ENCODE results near the gene ATP8A2. TPM values are rescaled to one million over a fixed set of nuclear protein-coding genes. Genes with fewer than 3 reads are reported as not detected.

Gene ATP8A2
- total RNA-seq, 6 experiments from 2014 or later: not detected

DNA sequence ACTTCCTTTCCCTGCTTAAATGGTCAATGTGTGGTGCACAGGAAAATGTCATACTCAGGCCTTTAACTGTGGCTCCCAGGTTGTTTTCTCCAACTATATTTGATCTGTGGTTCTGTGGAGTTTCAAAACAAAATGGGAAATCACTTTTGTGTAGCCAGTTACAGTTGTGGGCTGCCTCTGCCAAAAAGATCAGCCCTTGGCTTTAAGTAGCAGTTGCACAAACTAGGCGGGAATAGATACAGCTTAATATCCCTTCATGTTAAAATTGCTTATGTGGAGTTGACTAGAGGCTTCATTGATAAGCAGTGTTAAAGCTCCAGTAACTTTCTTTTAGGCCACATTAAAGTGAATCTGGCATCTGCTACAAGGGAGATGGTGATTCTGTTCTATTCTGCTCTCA lies 395.2 kb downstream of the ATP8A2 start:
- H3K36me3 ChIP-seq: no peaks in the 10 kb centered on the region
- no peaks in the 10 kb centered on the region for H3K27me3 ChIP-seq
- intact Hi-C loops (cut with DNase I): no loop called here
- WGBS (ENCODE audit: insufficient coverage, low coverage, low lambda C conversion rate, missing lambda C conversion rate): 88% methylated on average over 1 of the region's 1 CpG
- TF ChIP-seq POLR2A (IDR thresholded peaks at IDR 0.05): no peak
- TF ChIP-seq, protein P1, sequence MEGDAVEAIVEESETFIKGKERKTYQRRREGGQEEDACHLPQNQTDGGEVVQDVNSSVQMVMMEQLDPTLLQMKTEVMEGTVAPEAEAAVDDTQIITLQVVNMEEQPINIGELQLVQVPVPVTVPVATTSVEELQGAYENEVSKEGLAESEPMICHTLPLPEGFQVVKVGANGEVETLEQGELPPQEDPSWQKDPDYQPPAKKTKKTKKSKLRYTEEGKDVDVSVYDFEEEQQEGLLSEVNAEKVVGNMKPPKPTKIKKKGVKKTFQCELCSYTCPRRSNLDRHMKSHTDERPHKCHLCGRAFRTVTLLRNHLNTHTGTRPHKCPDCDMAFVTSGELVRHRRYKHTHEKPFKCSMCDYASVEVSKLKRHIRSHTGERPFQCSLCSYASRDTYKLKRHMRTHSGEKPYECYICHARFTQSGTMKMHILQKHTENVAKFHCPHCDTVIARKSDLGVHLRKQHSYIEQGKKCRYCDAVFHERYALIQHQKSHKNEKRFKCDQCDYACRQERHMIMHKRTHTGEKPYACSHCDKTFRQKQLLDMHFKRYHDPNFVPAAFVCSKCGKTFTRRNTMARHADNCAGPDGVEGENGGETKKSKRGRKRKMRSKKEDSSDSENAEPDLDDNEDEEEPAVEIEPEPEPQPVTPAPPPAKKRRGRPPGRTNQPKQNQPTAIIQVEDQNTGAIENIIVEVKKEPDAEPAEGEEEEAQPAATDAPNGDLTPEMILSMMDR (IDR thresholded peaks at IDR 0.05): no peak
- no peaks in the 10 kb centered on the region for H3K4me1 ChIP-seq
- H3K4me3 ChIP-seq: no peak overlapping the region
- no peaks in the 10 kb centered on the region for H3K9me3 ChIP-seq
- DNase-seq (no peak), ATAC-seq (no peak)
- no peak overlapping the region for H3K27ac ChIP-seq

DNA sequence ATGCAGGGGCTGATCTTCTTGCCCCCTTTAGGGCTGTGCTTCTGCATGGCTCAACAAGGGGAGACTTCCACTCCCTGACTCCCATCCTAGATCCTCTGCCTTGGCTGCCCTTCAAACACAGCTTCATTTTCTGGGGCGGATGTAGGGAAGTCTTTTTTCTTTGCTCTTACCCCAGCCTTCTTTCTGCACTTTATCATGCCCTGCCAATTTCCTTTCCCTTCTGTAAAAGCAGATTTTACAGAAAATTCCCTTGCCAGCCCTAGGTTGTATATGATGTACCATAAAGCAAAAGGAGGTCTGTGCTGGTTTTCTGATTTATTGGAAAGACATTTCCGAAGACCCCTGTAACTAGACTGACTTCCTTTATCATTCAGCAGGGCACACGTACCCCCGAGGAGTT lies 396.6 kb downstream of the ATP8A2 start:
- ATAC-seq (no peak), DNase-seq (no peak)
- H3K4me3 ChIP-seq: no peak overlapping the region
- 46% methylated on average over 4 of the region's 4 CpGs for WGBS (ENCODE audit: insufficient coverage, low coverage, low lambda C conversion rate, missing lambda C conversion rate)
- TF ChIP-seq POLR2A (IDR thresholded peaks at IDR 0.05): no peak
- TF ChIP-seq, protein P1 (IDR thresholded peaks at IDR 0.05): no peak
- H3K9me3 ChIP-seq: no peaks in the 10 kb centered on the region
- H3K27ac ChIP-seq: no peak overlapping the region
- H3K27me3 ChIP-seq: no peaks in the 10 kb centered on the region
- H3K36me3 ChIP-seq: no peaks in the 10 kb centered on the region
- no peaks in the 10 kb centered on the region for H3K4me1 ChIP-seq
- intact Hi-C loops (cut with DNase I): no loop called here

DNA sequence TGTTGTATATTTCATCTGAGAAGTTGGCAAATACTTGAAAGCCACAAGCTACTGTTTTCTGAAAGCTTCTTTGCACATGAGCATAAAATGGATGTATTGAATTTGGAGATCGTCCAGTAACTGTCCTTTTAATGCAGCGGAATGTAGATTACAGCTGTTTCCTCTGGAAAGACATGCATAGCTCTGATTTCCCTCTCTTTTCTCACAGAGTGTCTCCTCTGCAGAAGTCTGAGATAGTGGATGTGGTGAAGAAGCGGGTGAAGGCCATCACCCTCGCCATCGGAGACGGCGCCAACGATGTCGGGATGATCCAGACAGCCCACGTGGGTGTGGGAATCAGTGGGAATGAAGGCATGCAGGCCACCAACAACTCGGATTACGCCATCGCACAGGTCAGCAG lies 397.1 kb downstream of the ATP8A2 start:
- no peaks in the 10 kb centered on the region for H3K9me3 ChIP-seq
- no peak for TF ChIP-seq POLR2A (IDR thresholded peaks at IDR 0.05)
- TF ChIP-seq, protein P1 (IDR thresholded peaks at IDR 0.05): no peak
- intact Hi-C loops (cut with DNase I): no loop called here
- no peak for ATAC-seq
- WGBS (ENCODE audit: insufficient coverage, low coverage, low lambda C conversion rate, missing lambda C conversion rate): 77% methylated on average over 10 of the region's 13 CpGs
- DNase-seq: no peak
- H3K4me1 ChIP-seq: no peaks in the 10 kb centered on the region
- H3K4me3 ChIP-seq: no peak overlapping the region
- H3K27me3 ChIP-seq: no peaks in the 10 kb centered on the region
- H3K36me3 ChIP-seq: no peaks in the 10 kb centered on the region
- H3K27ac ChIP-seq: no peak overlapping the region

DNA sequence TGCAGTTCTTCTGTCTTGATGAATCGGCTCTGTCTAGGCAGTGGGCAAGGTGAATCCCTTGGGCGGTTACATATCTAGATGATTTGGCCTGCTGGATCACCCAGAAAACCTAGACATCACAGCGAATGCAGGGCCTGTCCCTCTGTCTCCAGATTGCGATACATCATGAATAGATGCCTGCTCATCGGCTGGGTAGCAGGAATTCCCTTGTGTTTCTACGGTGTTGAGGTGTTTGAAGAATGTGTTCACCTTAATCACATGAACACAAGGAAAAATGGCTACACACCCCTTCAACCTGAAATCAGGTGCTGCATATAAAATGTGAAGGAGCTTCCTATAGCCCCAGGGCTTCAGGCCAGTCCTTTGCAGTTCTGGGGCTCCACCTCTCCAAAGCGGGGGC lies 398.8 kb downstream of the ATP8A2 start:
- DNase-seq (no peak), ATAC-seq (no peak)
- intact Hi-C loops (cut with DNase I): no loop called here
- Histone ChIP-seq H3K27ac (no peak overlapping the region), H3K36me3 (no peaks in the 10 kb centered on the region), H3K4me1 (no peaks in the 10 kb centered on the region), H3K4me3 (no peak overlapping the region), H3K9me3 (no peaks in the 10 kb centered on the region), H3K27me3 (no peaks in the 10 kb centered on the region)
- 86% methylated on average over 7 of the region's 7 CpGs for WGBS (ENCODE audit: insufficient coverage, low coverage, low lambda C conversion rate, missing lambda C conversion rate)
- TF ChIP-seq, protein P1 (IDR thresholded peaks at IDR 0.05): no peak
- TF ChIP-seq POLR2A (IDR thresholded peaks at IDR 0.05): no peak

DNA sequence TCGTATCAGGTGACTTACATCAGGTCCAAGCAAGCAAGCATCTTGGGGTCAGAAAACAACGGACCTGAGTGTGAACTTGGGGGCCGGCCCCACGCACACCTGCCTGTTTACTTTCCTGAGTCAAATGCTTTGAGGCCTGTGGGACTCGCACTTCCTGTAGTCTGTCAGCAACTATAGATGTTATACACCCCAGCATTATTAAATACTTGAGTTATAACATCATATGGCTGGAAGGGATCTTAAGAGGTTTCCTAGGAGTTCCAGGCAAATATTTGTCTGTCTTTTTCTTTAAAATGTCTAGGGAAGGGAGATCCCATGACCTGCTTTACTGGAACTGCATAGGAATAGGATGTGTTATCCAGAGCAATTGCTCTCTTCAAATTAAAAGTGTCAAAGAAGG lies 399.4 kb downstream of the ATP8A2 start:
- no peak for TF ChIP-seq POLR2A (IDR thresholded peaks at IDR 0.05)
- TF ChIP-seq, protein P1 (IDR thresholded peaks at IDR 0.05): no peak
- no peak overlapping the region for H3K27ac ChIP-seq
- no peaks in the 10 kb centered on the region for H3K9me3 ChIP-seq
- H3K27me3 ChIP-seq: no peaks in the 10 kb centered on the region
- H3K4me1 ChIP-seq: no peaks in the 10 kb centered on the region
- 38% methylated on average over 5 of the region's 5 CpGs for WGBS (ENCODE audit: insufficient coverage, low coverage, low lambda C conversion rate, missing lambda C conversion rate)
- DNase-seq (no peak), ATAC-seq (no peak)
- no peaks in the 10 kb centered on the region for H3K36me3 ChIP-seq
- H3K4me3 ChIP-seq: no peak overlapping the region
- intact Hi-C loops (cut with DNase I): no loop called here

All from right lobe of liver (tissue), 6 donors.